Upper lobe of left lung (tissue), 4 donors: Measurements from ENCODE around the gene HERC2.
"Not testable (repeated sequence)": the region's sequence is repeated elsewhere in the genome, so short reads cannot be mapped to it uniquely, and the experiment has no call there.

Experiments
- EP300 ChIP-seq, 4 donors: sonication (generic); formaldehyde crosslinking; IDR thresholded peaks; one replicate each; pipeline ENCODE4 v1.5.1; 2017; ENCODE audit warnings: antibody characterized with exemption in 4 of 4, control low read depth in 2 of 4
- POLR2AphosphoS5 ChIP-seq, 2 donors: sonication (generic); formaldehyde crosslinking; IDR thresholded peaks; one replicate each; pipeline ENCODE4 v1.5.1; 2017; ENCODE audit warnings: antibody characterized with exemption in 2 of 2
- TF ChIP-seq, protein P1 (sequence below), 6 experiments: fragments of 450-650 bp in 4 of 6; fragments of 200-600 bp in 2 of 6; sonication (generic) in 2 of 6; IDR thresholded peaks; one replicate each; pipeline ENCODE4 v1.5.1; 2016 to 2019; ENCODE audit warnings: antibody characterized with exemption in 6 of 6

DNA sequence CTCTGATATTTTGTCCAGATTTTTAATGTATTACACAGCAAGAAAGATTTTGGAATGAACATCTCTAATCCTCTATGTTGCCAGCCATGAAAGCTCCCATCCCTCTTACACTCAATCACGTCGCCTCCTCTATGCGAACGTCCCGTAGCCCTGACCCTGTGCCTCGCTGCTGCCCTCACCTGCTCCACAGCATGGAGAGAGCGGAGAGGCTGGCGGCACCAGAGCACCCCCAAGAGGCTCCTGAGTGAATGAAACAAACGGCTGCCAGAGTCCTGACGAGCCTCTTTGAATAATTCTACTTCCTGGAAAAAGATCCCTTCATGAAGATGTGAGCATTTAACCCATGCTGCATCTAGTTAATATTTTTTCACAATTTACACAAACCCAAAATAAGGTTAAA, 116.3 kb downstream of the HERC2 start:
- not testable (repeated sequence) for TF ChIP-seq EP300, POLR2AphosphoS5 (IDR thresholded peaks at IDR 0.05)
- TF ChIP-seq, protein P1, sequence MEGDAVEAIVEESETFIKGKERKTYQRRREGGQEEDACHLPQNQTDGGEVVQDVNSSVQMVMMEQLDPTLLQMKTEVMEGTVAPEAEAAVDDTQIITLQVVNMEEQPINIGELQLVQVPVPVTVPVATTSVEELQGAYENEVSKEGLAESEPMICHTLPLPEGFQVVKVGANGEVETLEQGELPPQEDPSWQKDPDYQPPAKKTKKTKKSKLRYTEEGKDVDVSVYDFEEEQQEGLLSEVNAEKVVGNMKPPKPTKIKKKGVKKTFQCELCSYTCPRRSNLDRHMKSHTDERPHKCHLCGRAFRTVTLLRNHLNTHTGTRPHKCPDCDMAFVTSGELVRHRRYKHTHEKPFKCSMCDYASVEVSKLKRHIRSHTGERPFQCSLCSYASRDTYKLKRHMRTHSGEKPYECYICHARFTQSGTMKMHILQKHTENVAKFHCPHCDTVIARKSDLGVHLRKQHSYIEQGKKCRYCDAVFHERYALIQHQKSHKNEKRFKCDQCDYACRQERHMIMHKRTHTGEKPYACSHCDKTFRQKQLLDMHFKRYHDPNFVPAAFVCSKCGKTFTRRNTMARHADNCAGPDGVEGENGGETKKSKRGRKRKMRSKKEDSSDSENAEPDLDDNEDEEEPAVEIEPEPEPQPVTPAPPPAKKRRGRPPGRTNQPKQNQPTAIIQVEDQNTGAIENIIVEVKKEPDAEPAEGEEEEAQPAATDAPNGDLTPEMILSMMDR (IDR thresholded peaks at IDR 0.05), result not testable (repeated sequence)
